HG03066 (cell line): ENCODE results near the gene CRNKL1.

Experiments
- ATAC-seq: cut with Tn5 transposase; IDR thresholded peaks from one replicate; pipeline ENCODE4 v1.9.1; 2021; ENCODE audit warnings: low read depth; ENCODE audit not compliant: unreplicated experiment

Gene CRNKL1

GRCh38 chr20:20052074-20052970, at the start of gene CRNKL1, which contains the start of gene CFAP61:
Gene CRNKL1, minus strand, starts transcription at chr20:20052466. Its CDS starts 124 bp downstream, at chr20:20052342.
Gene CFAP61, plus strand, starts transcription at chr20:20052532. Its CDS starts 4,122 bp downstream, at chr20:20056654.
- peak; percentile 94 for ATAC-seq

DNA sequence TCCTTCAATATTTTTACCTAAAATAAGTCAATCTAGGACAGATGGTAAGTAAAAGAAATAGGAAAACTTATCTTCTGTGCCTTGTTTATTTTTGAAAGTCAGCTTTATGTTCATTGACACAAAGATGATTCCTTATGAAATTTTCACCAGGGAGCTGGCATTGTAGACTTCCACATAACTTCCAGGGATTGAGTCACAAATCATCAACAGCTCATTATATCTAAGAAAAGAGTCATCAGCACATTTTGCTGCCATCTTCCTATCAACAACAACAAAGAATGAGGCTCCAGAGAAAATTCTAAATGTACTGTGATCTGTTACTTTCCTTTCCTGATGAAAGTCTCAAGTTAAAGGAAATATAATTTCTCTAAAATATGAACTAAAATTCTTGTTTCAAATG, 48.6 kb upstream of the CRNKL1 start:
- ATAC-seq = no peak

DNA sequence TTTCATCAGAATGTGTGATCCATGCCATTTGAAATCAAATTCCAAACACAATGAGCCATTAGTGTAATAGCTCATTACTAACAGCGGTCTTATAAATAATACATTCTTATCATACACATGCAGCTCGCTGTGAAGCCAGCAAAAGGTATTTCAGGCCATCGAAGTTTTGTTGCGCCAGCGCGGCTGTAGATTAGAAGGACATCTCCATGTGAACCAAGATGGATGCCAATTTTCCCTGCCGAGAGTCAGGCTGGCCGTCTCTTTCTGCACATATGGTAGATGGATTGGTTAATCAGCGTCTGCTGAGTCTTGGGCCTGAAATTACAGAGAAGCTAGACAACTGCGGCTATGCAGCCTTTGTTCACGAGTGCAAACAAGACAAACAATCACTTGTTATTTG, 44.2 kb upstream of the CRNKL1 start:
- no peak for ATAC-seq

DNA sequence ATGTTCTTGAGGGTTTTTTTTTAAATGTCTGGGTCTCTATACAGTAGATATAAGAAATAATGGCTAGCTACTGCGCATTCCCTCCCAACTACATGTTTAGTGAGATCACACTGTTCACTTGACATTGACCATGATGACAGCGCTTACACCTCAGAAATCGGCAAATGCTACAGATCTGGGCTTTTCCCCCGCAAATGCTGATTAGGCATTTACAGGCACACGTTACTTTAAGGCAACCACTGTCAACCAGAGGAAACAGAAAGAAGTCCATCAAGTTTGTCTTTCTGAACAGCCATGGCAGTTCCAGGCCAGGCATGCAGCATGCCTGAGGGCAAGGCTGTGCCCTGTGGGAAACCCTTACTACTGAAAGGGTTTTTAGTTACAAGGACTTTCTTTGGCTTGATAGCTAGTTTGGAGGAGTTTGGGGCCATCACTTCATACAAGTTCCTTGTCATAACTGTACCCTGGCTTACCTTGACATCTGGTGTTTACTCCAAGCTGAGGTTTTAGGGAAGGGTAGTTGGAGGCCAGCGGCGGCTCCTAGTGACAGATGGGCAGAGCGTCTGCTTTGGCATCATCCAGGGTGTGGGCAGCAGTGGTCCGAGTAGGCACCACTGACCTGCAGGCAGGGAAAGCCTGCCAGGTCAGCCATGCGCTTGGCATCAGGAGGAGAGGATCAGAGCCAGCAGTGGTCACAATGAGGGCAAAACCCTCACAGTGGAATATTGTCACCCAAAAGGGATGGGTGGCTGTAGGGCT, 43.0 kb upstream of the CRNKL1 start:
- no peak for ATAC-seq

GRCh38 chr20:20094410-20094809, 42.1 kb upstream of the CRNKL1 start:
- no peak for ATAC-seq

GRCh38 chr20:20092827-20093226, 40.6 kb upstream of the CRNKL1 start:
- ATAC-seq = no peak

DNA sequence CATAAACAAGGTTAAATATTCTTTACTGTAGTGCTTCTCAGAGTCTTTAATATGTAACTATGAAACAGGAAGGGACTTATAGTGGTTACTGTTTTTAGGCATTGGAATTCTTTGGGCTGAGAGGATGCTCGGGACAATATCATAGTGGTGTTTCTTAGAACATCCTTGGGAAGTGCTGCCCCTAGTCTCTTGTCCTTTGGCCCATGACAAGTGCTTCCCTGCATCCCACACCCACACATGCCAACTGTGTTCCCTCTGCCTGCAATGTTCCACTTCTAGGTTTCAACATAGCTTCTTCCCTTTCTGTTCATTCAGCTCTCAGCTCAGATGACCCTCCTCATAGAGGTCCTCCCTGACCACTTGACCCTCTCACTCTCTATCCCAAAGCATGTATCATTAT, 37.7 kb upstream of the CRNKL1 start:
- no peak for ATAC-seq

- ATAC-seq = no peak
Observed at GRCh38 chr20:20089018-20089417, 36.8 kb upstream of the CRNKL1 start.

DNA sequence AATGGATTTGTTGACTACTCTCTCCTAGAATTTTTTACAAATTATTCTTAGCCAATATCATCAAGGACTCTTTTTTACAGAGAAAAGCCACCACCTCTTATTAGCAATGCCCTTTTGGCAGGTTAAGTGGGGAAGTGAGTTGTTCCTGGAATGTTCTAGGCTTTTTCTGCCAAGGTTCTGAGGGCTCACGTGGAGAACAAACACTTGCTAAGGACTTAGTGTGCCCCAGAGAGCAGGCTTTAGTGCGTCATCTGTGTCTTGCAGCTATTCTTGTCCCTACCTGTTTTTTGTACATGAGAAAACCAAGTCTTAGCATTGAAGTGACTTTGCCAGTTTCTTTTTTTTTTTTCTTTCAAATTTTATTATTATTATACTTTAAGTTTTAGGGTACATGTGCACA, 33.5 kb upstream of the CRNKL1 start:
- ATAC-seq = no peak

GRCh38 chr20:20085071-20085470, 32.8 kb upstream of the CRNKL1 start:
- no peak for ATAC-seq

DNA sequence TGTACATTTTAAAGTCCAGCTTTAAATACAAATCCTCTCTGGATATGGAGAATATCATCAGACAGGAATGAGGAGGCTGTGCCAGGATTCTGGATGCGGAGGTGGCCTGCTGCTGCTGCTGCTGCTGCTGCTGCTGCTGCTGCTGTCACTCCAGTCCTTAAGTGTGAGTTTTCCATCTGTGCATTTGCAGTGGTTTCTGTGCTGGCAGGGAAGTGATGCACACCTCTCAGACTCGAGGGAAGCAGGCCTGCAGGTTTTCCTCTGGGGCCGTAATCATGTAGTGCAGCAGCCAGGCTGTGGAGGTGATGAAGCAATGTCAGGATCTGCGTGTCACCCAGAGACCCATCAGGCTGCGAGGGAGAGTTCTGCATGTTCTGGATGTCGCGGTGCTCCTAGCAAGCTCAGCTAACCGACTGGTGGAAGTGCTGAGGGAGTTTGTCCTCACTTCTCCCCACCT, 32.1 kb upstream of the CRNKL1 start:
- no peak for ATAC-seq

GRCh38 chr20:20083807-20084206, 31.5 kb upstream of the CRNKL1 start:
- ATAC-seq = no peak

DNA sequence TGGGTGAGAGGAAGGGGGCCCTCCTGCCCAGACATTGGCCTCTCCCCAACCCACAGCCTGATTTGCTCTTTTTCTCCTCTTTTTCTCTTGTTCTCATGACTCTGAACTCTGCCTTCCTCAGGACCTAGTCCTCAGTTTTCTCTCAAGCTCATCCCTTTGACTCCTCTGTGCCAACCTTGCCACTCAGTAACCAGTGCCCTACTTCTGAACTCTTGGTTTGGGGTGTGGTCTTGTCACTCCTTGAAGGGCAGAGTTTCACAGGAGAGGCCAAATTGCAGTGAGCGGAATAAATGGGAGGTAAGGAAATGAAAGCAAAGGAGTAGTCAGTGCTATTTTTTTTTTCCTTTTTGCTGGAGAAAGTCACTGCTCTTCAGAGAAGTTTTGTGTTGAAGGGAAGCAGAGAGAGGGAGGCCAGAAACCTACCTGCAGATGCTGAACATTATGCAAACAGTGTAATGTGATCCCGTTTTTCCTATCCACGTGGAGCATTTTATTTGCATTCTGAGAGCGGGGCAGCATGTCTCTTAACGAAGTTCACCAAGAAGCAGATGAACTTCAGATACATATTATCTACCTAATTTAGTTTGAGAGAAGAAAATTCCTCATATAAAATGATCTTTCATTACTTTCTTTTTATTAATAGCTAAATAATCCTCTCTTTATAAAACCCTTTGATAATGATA, 27.0 kb upstream of the CRNKL1 start:
- no peak for ATAC-seq

- no peak for ATAC-seq
Observed at GRCh38 chr20:20078041-20078440, 25.8 kb upstream of the CRNKL1 start.

DNA sequence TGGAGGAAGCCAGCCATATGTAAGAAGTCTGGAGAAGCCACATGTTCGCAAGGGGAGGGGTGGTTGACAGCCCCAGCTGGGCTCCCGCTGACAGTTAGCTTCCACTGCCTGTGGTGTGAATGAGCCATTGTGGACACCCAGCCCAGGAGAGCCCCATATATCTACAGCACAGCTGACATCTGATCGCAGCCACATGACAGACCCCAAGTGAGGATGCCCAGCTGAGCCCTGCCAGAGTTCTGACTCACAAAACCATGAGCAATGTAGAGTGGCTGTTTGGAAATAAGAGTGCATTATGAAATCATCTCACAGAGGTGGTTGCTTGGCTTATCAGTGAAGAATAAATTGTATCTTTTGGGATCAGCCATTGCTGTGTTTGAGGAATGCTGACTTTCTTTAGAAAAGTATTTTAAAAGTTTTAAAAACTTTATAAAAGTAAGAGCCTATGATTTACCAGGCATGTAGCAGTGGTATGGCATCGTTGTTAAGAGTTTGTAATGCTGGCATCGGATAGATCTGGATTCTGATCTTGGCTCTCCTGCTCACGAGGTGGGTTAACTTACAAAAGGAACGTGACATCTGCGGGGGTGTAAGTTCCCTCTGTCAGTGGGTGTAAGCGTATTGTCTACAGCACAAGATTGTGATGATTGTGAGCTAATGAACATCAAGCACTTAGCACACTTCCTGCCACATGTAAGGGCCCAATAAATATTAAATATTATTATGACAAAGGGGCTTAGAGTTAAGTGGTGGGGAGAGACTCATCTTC, 24.2 kb upstream of the CRNKL1 start:
- ATAC-seq = no peak

DNA sequence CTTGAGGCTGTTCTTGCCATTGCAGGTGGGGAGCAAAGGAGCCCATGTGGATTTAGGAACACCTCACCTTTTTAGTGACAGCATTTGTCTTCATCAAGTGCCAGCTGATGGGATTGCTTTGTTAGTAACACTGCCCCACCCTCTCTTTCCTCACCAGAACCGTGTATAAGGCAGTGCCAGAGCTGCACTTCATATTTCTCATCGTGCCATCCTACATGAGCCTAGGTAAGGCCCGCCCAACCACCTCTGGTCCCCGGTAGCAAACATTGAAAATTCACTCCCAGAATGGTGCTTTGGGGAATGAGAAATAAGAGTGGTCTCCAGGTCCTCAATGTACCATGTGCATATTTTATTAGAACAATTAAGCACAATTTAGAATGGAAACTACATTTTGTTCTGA, 22.8 kb upstream of the CRNKL1 start:
- ATAC-seq = no peak

GRCh38 chr20:20073801-20074371, 21.6 kb upstream of the CRNKL1 start:
- no peak for ATAC-seq

DNA sequence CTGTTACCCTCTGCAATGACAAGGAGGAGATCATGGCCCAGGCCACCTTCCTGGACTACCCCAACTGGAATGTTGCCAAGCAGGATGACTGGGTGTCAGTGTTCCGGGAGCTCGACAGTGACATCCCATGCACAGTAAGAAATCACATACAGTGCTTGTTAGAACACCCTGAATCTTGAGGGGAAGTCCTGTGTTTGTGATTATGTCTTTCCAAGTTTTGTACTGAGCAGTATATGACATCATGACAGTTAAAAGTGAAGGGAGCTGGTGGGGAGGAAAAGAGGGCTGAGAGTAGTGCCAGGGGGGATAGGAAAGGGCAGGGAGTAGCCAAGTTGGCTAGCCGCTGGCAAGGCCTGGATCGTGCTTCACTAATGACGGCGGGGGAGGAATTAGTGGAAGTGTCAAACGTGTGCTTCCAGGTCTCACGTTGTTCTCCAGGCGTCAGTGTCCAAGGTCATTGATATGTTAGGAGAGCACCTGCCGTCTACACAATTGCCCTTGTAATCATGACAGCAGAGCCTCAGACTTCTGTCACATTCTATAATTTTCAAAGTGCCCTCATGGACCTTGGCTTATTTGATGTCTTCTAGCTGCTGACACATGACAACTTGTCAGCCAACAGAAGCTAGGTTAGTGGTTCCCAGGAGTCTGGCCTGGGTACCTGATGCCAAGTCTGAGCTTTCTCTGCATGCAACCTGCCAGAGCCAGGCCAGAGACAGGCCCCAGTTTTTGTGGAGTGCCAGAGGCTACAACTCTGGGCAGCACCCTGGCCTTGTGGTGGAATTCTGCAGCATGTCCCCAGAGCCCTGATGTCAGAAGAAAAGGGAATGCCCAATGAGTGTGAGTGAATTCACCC, 18.8 kb upstream of the CRNKL1 start:
- no peak for ATAC-seq

DNA sequence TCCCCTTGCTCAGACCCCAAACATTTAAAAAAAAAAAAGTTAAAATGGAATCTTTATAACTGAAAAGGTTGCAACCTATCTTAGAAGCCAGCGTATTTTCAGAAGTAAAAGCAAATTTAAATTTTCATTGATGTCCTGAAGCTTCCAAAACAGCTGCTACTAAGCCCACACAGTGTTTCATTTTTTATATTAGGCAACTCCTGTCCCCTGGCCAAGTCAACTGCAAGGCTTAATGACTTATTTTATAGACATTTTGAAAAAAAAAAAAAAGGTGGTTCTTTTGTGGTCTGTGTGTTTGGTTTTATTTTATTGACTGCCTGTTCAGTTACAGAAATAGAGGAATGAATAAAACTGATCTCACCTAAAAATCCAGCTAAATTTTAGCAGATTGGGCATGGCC, 13.1 kb upstream of the CRNKL1 start:
- ATAC-seq = no peak
